ENCODE results near the gene KMT2C.

Gene KMT2C

GRCh38 chr7:152180587-152180986 is 255.2 kb downstream of the KMT2C start:
- no peak for DNase-seq

GRCh38 chr7:152180048-152180447 is 255.8 kb downstream of the KMT2C start:
- no peak for DNase-seq

GRCh38 chr7:152178405-152179058 is 257.3 kb downstream of the KMT2C start:
- no peak for DNase-seq

GRCh38 chr7:152177681-152178404 is 258.0 kb downstream of the KMT2C start:
- DNase-seq, result no peak

GRCh38 chr7:152176797-152177196 is 259.0 kb downstream of the KMT2C start:
- DNase-seq, result no peak

- no peak for DNase-seq
Observed at GRCh38 chr7:152173372-152174070, 262.3 kb downstream of the KMT2C start.

GRCh38 chr7:152162287-152162686 is 273.5 kb downstream of the KMT2C start:
- DNase-seq, result no peak

- DNase-seq, result no peak
Observed at GRCh38 chr7:152161171-152161570, 274.6 kb downstream of the KMT2C start.

GRCh38 chr7:152158801-152159587 is 276.8 kb downstream of the KMT2C start:
- DNase-seq, result no peak

- no peak for DNase-seq
Observed at GRCh38 chr7:152152267-152152666, 283.5 kb downstream of the KMT2C start.

GRCh38 chr7:152149363-152149762 is 286.4 kb downstream of the KMT2C start:
- DNase-seq, result no peak

GRCh38 chr7:152148706-152149105 is 287.1 kb downstream of the KMT2C start:
- no peak for DNase-seq

- peak; percentile 59 for DNase-seq
Observed at GRCh38 chr7:152145853-152146466, 289.8 kb downstream of the KMT2C start.

GRCh38 chr7:152144557-152145245 is 291.1 kb downstream of the KMT2C start:
- DNase-seq, result peak; percentile 40

- DNase-seq, result no peak
Observed at GRCh38 chr7:152142976-152143595, 292.7 kb downstream of the KMT2C start.

GRCh38 chr7:152140560-152140959 is 295.2 kb downstream of the KMT2C start:
- DNase-seq, result no peak

- DNase-seq, result no peak
Observed at GRCh38 chr7:152140067-152140466, 295.7 kb downstream of the KMT2C start.

- DNase-seq, result no peak
Observed at GRCh38 chr7:152137476-152138025, 298.3 kb downstream of the KMT2C start.

- no peak for DNase-seq
Observed at GRCh38 chr7:152136686-152137085, 299.1 kb downstream of the KMT2C start.

GRCh38 chr7:152133804-152134203 is 302.0 kb downstream of the KMT2C start:
- no peak for DNase-seq

- DNase-seq, result no peak
Observed at GRCh38 chr7:152132812-152133211, 303.0 kb downstream of the KMT2C start.

Measured in CD4-positive, alpha-beta T cell treated with Interleukin-17A for 1 hour (primary cell).